ENCODE results near the gene MEIS1. TPM values are rescaled to one million over a fixed set of nuclear protein-coding genes. Genes with fewer than 3 reads are reported as not detected.

The MEIS1 gene
- polyA plus RNA-seq, 1 experiment: 107 TPM

DNA sequence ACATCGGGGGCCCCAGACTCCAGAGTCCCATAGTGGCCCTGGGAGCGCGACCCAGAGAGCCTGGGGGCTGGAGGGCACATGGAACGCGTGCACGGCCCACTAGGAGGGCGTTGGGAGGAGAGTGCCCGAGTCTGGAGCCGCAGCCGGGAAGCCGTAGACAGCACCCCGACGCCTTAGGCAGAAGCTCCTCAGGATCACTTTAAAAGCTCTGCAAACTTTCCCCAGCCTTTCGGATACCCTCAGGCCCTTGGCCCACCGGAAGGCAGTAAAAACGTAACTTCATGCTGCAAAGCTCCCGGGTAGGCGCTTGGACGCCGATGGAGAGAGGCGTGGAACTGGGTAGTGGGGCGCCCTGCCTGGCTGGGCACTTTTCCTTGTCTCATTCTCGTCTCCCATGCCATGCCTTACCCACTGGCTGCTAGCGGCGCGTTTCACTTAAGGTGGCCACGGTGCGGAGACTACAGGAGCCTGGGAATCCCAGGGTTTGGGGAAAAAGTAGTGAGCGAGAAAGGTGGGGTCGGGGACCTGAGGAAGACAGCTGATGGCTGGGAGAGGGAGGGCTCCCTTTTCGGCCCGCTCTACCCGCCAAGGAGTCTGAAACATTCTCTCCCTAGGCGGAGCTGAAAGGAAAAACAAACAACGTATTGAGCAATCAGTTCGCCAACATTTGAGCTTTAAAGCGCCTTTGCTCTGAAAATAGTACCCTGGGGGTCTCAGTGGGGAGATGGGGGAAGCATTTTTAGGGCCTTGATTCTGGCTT is 141.8 kb downstream of the MEIS1 start:
- POLR2A ChIA-PET: interaction anchor here (0.6 to 2.6 kb wide), 9 partner anchors 9 to 1341 kb away, joined by 3 to 9 read pairs (median 3); partner anchors contain the start of gene MEIS1
- CTCF ChIA-PET: interaction anchor here (0.7 to 1.2 kb wide), 5 partner anchors 132 to 746 kb away, joined by 3 to 4 read pairs (median 3); no protein-coding TSS in a partner anchor

DNA sequence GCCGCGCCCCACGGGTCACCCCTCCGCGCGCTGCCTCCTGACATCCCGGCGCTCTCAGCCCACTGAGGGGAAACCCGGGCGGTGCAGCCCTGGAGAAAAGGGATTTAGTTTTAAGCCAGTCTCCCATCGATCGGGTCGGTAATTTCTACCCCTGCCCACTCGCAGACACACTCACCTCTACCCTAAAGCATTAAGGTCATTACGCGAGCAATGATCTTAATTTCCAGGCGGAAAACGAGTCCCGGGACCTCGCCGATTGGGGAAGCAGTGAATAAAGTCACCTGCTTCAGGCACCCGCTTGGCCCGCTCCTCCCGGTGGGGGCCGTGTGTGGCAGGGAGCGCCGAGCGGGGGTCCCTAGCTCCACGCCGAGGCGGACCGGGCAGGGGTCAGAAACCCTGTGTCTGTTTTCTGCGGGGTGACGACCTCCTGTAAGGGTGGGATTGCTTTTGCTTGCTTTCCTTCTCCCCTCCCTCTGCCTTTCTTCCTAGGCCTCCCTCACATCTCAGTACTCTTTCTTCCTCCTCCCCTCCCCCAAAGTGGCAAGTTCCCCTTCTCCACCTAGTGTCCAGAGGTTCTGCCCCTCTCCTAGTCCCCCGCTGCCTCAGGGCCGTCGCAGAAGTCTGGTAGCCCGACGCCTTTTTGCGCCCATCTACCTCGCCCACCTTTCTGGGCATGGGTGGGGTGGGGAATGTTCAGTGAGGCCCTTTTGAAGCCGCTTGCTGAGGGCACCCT is 142.6 kb downstream of the MEIS1 start:
- ChIA-PET CTCF (interaction anchor here (0.9 to 1.2 kb wide), 3 partner anchors 133 to 657 kb away, joined by 3 read pairs; no protein-coding TSS in a partner anchor), POLR2A (interaction anchor here (0.9 to 3.6 kb wide), 10 partner anchors 10 to 263 kb away, joined by 3 to 26 read pairs (median 4); partner anchors contain the start of gene MEIS1)
- peak overlapping the region; percentile 58 for H3K4me3 ChIP-seq (ENCODE audit: low read depth, low read length)
- DNase-seq (ENCODE audit: low read depth, low spot score): no peak
- TF ChIP-seq, protein P1, sequence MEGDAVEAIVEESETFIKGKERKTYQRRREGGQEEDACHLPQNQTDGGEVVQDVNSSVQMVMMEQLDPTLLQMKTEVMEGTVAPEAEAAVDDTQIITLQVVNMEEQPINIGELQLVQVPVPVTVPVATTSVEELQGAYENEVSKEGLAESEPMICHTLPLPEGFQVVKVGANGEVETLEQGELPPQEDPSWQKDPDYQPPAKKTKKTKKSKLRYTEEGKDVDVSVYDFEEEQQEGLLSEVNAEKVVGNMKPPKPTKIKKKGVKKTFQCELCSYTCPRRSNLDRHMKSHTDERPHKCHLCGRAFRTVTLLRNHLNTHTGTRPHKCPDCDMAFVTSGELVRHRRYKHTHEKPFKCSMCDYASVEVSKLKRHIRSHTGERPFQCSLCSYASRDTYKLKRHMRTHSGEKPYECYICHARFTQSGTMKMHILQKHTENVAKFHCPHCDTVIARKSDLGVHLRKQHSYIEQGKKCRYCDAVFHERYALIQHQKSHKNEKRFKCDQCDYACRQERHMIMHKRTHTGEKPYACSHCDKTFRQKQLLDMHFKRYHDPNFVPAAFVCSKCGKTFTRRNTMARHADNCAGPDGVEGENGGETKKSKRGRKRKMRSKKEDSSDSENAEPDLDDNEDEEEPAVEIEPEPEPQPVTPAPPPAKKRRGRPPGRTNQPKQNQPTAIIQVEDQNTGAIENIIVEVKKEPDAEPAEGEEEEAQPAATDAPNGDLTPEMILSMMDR (IDR thresholded peaks at IDR 0.05; ENCODE audit: low read depth, low read length): peak; percentile 18
- no peaks in the 10 kb centered on the region for H3K9me3 ChIP-seq (ENCODE audit: control insufficient read depth, insufficient read depth, low read length)
- no peaks in the 10 kb centered on the region for H3K27me3 ChIP-seq (ENCODE audit: control insufficient read depth, insufficient read depth, low read length)
- peak overlapping the region; percentile 96 for H3K27ac ChIP-seq (ENCODE audit: low read depth, low read length)

More for the DNA sequence above, 141.8 kb downstream of the MEIS1 start:
- TF ChIP-seq, protein P1 (IDR thresholded peaks at IDR 0.05; ENCODE audit: low read depth, low read length): 0 out of 2 replicates have a peak, but pooled peaks have one; percentile 5
- peak overlapping the region; percentile 58 for H3K4me3 ChIP-seq (ENCODE audit: low read depth, low read length)
- H3K27me3 ChIP-seq (ENCODE audit: control insufficient read depth, insufficient read depth, low read length): no peaks in the 10 kb centered on the region
- no peaks in the 10 kb centered on the region for H3K9me3 ChIP-seq (ENCODE audit: control insufficient read depth, insufficient read depth, low read length)
- no peak for DNase-seq (ENCODE audit: low read depth, low spot score)
- H3K27ac ChIP-seq (ENCODE audit: low read depth, low read length): peak overlapping the region; percentile 96

DNA sequence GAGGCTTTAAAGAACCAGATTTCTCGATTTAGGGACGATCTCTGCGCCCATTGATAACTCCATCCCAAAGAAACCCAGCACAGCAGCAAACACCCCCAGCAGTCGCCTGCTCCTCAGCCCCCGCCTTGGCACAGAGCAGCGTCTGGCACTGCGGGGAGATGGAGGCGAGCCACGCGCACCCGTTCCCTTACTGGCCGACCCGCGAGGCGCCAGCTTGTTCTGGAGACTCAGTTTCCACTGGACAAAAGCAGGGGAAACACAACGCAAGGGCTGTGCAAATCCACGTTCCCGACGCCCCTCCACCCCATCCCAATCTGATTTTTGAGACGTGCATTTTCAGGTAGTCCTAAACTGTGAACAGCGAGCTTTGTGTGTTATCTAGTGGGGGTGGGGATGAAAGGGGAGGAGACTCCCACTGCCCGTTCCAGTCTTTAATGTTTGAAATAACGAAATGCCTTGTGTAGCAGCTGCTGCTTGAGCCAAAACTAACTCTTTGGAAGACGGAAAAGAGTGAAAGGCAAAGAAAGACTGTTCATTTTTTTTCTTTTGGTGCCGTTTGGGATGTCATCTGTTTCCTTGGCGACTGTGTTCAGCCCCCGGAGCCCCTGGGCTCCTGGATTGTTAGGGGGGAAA is 143.2 kb downstream of the MEIS1 start:
- peak overlapping the region; percentile 96 for H3K27ac ChIP-seq (ENCODE audit: low read depth, low read length)
- peak overlapping the region; percentile 58 for H3K4me3 ChIP-seq (ENCODE audit: low read depth, low read length)
- no peak for DNase-seq (ENCODE audit: low read depth, low spot score)
- no peaks in the 10 kb centered on the region for H3K9me3 ChIP-seq (ENCODE audit: control insufficient read depth, insufficient read depth, low read length)
- TF ChIP-seq, protein P1 (IDR thresholded peaks at IDR 0.05; ENCODE audit: low read depth, low read length): no peak
- ChIA-PET POLR2A (interaction anchor here (1.0 to 3.6 kb wide), 3 partner anchors 11 to 144 kb away, joined by 3 to 26 read pairs (median 8); partner anchors contain the start of gene MEIS1), CTCF (interaction anchor here (0.6 to 0.9 kb wide), 2 partner anchors 172 to 657 kb away, joined by 3 to 8 read pairs; no protein-coding TSS in a partner anchor)
- H3K27me3 ChIP-seq (ENCODE audit: control insufficient read depth, insufficient read depth, low read length): no peaks in the 10 kb centered on the region

DNA sequence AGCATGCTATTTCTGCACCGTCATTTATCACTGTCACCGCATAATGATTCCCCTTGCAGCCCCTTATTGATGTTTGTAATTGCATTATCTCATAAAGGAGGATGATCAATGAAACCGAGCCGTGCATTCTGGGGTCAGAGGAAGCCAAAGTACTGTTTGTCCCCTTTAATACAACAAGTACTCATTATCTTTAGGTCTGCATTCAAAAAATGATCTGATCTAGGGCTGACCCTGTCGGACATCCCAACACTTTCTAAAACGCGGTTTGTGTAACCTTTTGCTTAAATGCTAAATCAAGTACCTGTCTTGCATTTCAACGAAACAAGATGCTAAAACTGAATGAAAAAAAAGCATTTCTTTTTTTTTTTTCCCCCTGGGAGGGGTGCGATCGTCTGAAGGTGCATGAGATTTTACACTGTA is 143.8 kb downstream of the MEIS1 start:
- ChIA-PET CTCF (interaction anchor here (0.6 to 1.6 kb wide), 2 partner anchors 172 to 1072 kb away, joined by 8 read pairs; no protein-coding TSS in a partner anchor), POLR2A (interaction anchor here (1.0 to 3.6 kb wide), 3 partner anchors 11 to 144 kb away, joined by 3 to 26 read pairs (median 8); partner anchors contain the start of gene MEIS1)
- Histone ChIP-seq H3K27me3 (ENCODE audit: control insufficient read depth, insufficient read depth, low read length) (no peaks in the 10 kb centered on the region), H3K4me3 (ENCODE audit: low read depth, low read length) (peak overlapping the region; percentile 58), H3K27ac (ENCODE audit: low read depth, low read length) (peak overlapping the region; percentile 96), H3K9me3 (ENCODE audit: control insufficient read depth, insufficient read depth, low read length) (no peaks in the 10 kb centered on the region)
- TF ChIP-seq, protein P1 (IDR thresholded peaks at IDR 0.05; ENCODE audit: low read depth, low read length): no peak
- no peak for DNase-seq (ENCODE audit: low read depth, low spot score)
